ENCODE results near the gene CALCOCO1. TPM values are rescaled to one million over a fixed set of nuclear protein-coding genes. Genes with fewer than 3 reads are reported as not detected.
A peak's percentile ranks its signal among the peaks of the same experiment; 100 is the strongest.

CALCOCO1 gene
- total RNA-seq, 3 donors from 2014 or later: 218 to 301 (median 295) TPM

DNA sequence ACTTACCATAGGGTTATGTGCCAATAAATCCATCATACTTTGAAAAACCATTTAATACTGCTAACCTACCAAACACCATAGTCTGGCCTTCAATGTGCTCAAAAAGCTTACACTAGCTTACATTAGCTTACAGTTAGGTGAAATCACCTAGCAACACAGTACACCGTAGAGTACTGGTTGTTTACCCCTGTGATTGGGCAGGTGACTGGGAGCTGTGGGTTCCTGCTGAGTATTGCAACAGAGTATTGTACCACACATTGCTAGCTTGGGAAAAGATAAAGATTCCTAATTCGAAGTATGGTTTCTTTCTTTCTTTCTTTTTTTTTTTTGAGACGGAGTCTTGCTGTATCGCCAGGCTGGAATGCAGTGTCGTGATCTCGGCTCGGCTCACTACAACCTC lies 56.9 kb downstream of the CALCOCO1 start:
- H3K4me1 ChIP-seq: peaks cover 0 to 9% of the 10 kb centered on the region in 2 donors
- intact Hi-C loops (cut with DNase I; ENCODE audit: low total_unique reads): no loop called here
- DNase-seq (ENCODE audit: low spot score in 2 of 2): no peak
- H3K9me3 ChIP-seq: no peaks in the 10 kb centered on the region
- no peak overlapping the region for H3K4me3 ChIP-seq
- H3K36me3 ChIP-seq: no peaks in the 10 kb centered on the region
- H3K27me3 ChIP-seq: no peaks in the 10 kb centered on the region
- peak overlapping the region; percentile 55 to 68 for H3K27ac ChIP-seq
- no peak for TF ChIP-seq POLR2A (IDR thresholded peaks at IDR 0.05)

DNA sequence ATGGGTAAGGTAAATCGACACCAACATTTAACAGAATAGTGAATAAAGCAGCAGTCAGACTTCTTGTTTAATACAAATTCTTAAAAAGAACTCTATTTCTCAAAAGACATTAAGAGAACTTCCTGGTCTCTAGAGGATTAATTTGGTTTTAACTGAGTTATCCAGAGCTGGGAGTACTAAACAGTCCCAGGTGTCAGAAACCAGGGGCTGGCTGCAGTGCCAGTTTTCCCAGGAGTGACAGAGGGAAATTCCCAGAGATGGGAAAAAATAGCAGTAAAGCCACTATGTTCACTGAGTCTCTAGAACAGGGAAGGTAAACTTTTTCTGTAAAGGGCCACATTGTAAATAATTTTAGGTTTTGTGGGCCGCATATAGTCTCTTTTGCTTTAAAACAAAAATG lies 60.2 kb downstream of the CALCOCO1 start:
- peak overlapping the region; percentile 2 to 48 for H3K27ac ChIP-seq
- H3K9me3 ChIP-seq: no peaks in the 10 kb centered on the region
- H3K4me3 ChIP-seq: no peak overlapping the region
- TF ChIP-seq POLR2AphosphoS5 (IDR thresholded peaks at IDR 0.05) (no peak), POLR2A (IDR thresholded peaks at IDR 0.05) (no peak)
- TF ChIP-seq, protein P1, sequence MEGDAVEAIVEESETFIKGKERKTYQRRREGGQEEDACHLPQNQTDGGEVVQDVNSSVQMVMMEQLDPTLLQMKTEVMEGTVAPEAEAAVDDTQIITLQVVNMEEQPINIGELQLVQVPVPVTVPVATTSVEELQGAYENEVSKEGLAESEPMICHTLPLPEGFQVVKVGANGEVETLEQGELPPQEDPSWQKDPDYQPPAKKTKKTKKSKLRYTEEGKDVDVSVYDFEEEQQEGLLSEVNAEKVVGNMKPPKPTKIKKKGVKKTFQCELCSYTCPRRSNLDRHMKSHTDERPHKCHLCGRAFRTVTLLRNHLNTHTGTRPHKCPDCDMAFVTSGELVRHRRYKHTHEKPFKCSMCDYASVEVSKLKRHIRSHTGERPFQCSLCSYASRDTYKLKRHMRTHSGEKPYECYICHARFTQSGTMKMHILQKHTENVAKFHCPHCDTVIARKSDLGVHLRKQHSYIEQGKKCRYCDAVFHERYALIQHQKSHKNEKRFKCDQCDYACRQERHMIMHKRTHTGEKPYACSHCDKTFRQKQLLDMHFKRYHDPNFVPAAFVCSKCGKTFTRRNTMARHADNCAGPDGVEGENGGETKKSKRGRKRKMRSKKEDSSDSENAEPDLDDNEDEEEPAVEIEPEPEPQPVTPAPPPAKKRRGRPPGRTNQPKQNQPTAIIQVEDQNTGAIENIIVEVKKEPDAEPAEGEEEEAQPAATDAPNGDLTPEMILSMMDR (IDR thresholded peaks at IDR 0.05): no peak
- no peaks in the 10 kb centered on the region for H3K27me3 ChIP-seq
- peaks cover 0 to 4% of the 10 kb centered on the region in 2 donors for H3K4me1 ChIP-seq
- DNase-seq (ENCODE audit: low spot score in 2 of 2): no peak
- intact Hi-C loops (cut with DNase I; ENCODE audit: low total_unique reads): no loop called here
- no peaks in the 10 kb centered on the region for H3K36me3 ChIP-seq

DNA sequence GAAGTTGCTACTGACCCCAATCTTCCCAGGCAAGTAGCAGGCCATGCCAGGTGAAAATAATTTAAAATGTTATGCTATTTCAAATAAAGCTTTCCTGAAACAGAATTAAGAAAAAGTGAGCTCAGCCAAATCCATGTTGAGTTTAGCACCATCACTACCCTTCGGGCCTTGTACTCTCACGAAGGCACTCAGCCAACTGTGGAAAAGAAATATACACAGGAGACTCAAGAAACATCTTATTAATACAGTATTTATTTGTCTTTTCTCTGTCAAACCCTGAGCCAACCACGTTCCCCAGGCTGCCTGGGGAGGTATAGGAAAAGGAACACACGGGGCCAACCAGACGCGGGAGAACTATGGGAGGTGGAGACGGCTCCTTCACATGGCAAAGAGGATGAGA lies 62.3 kb downstream of the CALCOCO1 start:
- peak overlapping the region; percentile 66 to 71 for H3K27ac ChIP-seq
- no peaks in the 10 kb centered on the region for H3K36me3 ChIP-seq
- H3K4me1 ChIP-seq: peaks cover 0 to 7% of the 10 kb centered on the region in 2 donors
- intact Hi-C loops (cut with DNase I; ENCODE audit: low total_unique reads): no loop called here
- no peaks in the 10 kb centered on the region for H3K9me3 ChIP-seq
- H3K27me3 ChIP-seq: no peaks in the 10 kb centered on the region
- H3K4me3 ChIP-seq: no peak overlapping the region
- no peak for TF ChIP-seq POLR2AphosphoS5 (IDR thresholded peaks at IDR 0.05)
- TF ChIP-seq, protein P1 (IDR thresholded peaks at IDR 0.05): no peak
- no peak for TF ChIP-seq POLR2A (IDR thresholded peaks at IDR 0.05)
- no peak for DNase-seq (ENCODE audit: low spot score in 2 of 2)

DNA sequence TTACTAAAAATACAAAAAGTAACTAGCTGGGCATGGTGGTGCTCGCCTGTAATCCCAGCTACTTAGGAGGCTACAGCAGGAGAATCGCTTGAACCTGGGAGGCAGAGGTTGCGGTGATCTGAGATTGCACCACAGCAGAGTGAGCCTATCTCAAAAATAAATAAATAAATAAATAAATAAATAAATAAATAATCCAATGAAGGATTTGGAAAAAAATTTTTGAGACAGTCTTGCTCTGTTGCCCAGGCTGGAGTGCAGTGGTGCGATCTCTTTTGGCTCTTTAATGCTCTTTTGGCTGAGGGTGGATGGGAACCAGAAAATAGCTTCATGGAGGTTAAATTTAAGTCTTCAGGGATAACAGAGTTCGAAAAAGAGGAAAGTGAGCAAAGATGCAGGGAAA lies 63.1 kb downstream of the CALCOCO1 start:
- no peaks in the 10 kb centered on the region for H3K9me3 ChIP-seq
- H3K27ac ChIP-seq: peak overlapping the region in 1 of 2 donors; percentile 71
- TF ChIP-seq, protein P1 (IDR thresholded peaks at IDR 0.05): no peak
- TF ChIP-seq POLR2AphosphoS5 (IDR thresholded peaks at IDR 0.05) (no peak), POLR2A (IDR thresholded peaks at IDR 0.05) (no peak)
- no peaks in the 10 kb centered on the region for H3K36me3 ChIP-seq
- peaks cover 0 to 9% of the 10 kb centered on the region in 2 donors for H3K4me1 ChIP-seq
- intact Hi-C loops (cut with DNase I; ENCODE audit: low total_unique reads): no loop called here
- H3K4me3 ChIP-seq: no peak overlapping the region
- no peak for DNase-seq (ENCODE audit: low spot score in 2 of 2)
- H3K27me3 ChIP-seq: no peaks in the 10 kb centered on the region

DNA sequence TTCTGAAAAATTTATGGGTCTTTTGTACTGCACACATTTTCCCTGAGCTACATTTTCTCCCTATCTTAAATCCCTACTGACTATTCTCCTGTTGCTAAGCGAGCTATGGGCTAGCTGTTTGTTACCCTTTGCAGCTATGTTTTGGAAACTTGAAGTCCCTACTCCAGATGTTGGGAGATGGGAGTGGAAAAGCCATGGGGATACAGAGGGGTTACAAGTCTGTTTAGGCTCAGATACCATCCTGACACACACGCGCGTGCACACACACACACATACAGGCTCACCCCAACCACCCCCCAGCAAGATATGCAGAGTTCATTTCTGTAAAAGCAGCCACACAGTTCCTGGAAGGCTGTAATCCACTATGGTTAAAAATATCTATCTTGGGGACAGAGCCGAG lies 67.2 kb downstream of the CALCOCO1 start:
- TF ChIP-seq POLR2A (IDR thresholded peaks at IDR 0.05): no peak
- TF ChIP-seq POLR2AphosphoS5 (IDR thresholded peaks at IDR 0.05): no peak
- Histone ChIP-seq H3K27ac (peak overlapping the region; percentile 92 to 94), H3K4me3 (peak overlapping the region in 1 of 3 donors; percentile 35), H3K9me3 (no peaks in the 10 kb centered on the region), H3K4me1 (peaks cover 0 to 26% of the 10 kb centered on the region in 2 donors), H3K36me3 (no peaks in the 10 kb centered on the region), H3K27me3 (no peaks in the 10 kb centered on the region)
- DNase-seq (ENCODE audit: low spot score in 2 of 2): no peak
- intact Hi-C loops (cut with DNase I; ENCODE audit: low total_unique reads): no loop called here

DNA sequence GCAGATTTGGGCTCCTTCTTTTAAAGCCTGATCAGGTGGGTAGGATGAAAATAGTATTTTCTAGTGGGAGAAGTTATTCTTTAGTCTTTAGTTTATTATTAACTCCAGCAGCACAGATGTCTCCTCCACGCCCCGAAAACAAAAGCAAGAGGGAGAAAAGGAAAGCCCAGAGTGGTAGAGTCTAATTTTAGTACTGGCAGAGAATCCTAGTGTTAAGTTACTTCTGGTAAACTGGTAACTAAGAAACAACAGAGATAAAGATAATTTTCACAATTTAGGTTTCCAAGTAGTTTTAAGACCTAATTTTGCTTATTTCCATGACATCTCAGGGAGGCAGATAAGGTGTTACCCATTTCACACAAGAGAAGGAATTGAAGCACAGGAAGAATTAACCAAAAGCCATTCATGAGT lies 67.7 kb downstream of the CALCOCO1 start:
- H3K4me3 ChIP-seq: peak overlapping the region in 2 of 3 donors; percentile 12 to 35
- TF ChIP-seq, protein P1 (IDR thresholded peaks at IDR 0.05): no peak
- TF ChIP-seq POLR2A (IDR thresholded peaks at IDR 0.05) (no peak), POLR2AphosphoS5 (IDR thresholded peaks at IDR 0.05) (no peak)
- intact Hi-C loops (cut with DNase I; ENCODE audit: low total_unique reads): no loop called here
- peak overlapping the region; percentile 92 to 94 for H3K27ac ChIP-seq
- peaks cover 0 to 26% of the 10 kb centered on the region in 2 donors for H3K4me1 ChIP-seq
- no peaks in the 10 kb centered on the region for H3K27me3 ChIP-seq
- no peaks in the 10 kb centered on the region for H3K36me3 ChIP-seq
- no peak for DNase-seq (ENCODE audit: low spot score in 2 of 2)
- no peaks in the 10 kb centered on the region for H3K9me3 ChIP-seq

Data from breast epithelium (tissue), 4 donors.